Stimulated activated naive B cell treated with anti-CD40 and anti-IgM and Interleukin-4, amounts not matched to agents 10 μg/mL and 1 μg/mL and 100 μg/mL, for 72 hours (primary cell): ENCODE data around the gene ISX.

Experiments used
- ATAC-seq, 2 donors: fragments of 150-1000 bp; cut with Tn5 transposase; replicated peaks; 2 replicates each; pipeline ENCODE4 v1.10.0; 2021; ENCODE audit warnings: moderate library complexity in 1 of 2
- DNase-seq: peaks from one replicate; pipeline ENCODE4 v3.0.0; 2021
- H3K27ac Mint-ChIP-seq: one replicate; pipeline ENCODE4 v1.8.0; 2022; ENCODE audit warnings: mild to moderate bottlenecking, mixed read lengths
- H3K27me3 Mint-ChIP-seq, 2 donors: one replicate each; pipeline ENCODE4 v1.8.0; 2022; ENCODE audit warnings: mixed read lengths in 2 of 2
- H3K36me3 Mint-ChIP-seq, 2 donors: one replicate each; pipeline ENCODE4 v1.8.0; 2022; ENCODE audit warnings: mixed read lengths in 2 of 2, mild to moderate bottlenecking in 1 of 2
- H3K4me1 Mint-ChIP-seq, 2 donors: one replicate each; pipeline ENCODE4 v1.8.0; 2022; ENCODE audit warnings: mixed read lengths in 2 of 2, mild to moderate bottlenecking in 1 of 2
- H3K4me3 Mint-ChIP-seq, 2 donors: one replicate each; pipeline ENCODE4 v1.8.0; 2022; ENCODE audit warnings: mild to moderate bottlenecking in 2 of 2, mixed read lengths in 2 of 2, moderate library complexity in 1 of 2
- H3K9me3 Mint-ChIP-seq, 2 donors: one replicate each; pipeline ENCODE4 v1.8.0; 2022; ENCODE audit warnings: mixed read lengths in 2 of 2, mild to moderate bottlenecking in 1 of 2

Gene ISX

DNA sequence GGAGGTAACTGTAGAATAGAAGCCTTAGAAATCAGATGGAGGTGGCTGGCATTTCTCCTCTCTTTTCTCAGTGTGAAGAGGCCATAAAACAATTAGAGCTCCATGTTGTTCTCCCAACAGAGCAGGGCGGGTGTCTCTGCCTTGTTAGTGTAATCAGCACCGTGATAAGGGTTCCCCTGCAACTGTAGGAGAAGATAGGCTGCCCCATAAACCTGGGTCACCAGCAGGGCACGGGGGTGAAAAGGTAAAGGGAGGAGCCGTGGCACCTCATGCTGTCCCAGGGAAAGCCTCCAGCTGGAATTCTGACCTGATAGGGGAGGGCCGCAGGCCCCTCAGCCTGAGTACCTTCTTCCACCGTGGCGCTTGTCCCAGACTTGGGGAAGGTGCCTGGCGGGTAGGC lies 68.7 kb downstream of the ISX start:
- H3K27ac Mint-ChIP-seq: no peak overlapping the region
- H3K27me3 Mint-ChIP-seq: peaks cover 38 to 42% of the 10 kb centered on the region in 2 donors

DNA sequence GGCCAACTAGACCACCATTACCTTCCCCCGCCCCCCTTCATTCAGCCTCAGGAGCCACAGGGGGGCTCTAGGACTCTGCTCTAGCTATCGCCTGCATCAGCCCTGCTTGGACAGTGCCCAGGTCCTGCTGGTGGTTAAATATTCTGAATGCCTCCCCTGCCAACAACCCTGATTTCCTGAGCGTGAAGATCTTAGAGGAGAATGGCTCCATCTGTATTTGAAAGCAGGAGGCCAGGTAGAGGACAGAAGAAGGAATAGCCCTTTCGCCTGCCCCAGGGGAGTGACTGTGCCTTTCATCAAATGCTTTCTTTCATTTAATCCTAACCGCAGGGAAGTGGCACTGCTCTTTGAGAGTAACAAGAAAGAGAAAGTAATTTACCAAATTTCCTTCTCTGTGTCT lies 69.2 kb downstream of the ISX start:
- Mint-ChIP-seq H3K27ac (no peak overlapping the region), H3K4me1 (no peaks in the 10 kb centered on the region), H3K36me3 (no peaks in the 10 kb centered on the region), H3K27me3 (peaks cover 37 to 42% of the 10 kb centered on the region in 2 donors), H3K4me3 (no peak overlapping the region), H3K9me3 (no peaks in the 10 kb centered on the region)
- ATAC-seq: no peak
- DNase-seq: no peak

More for the DNA sequence above, 68.7 kb downstream of the ISX start:
- ATAC-seq: no peak
- Mint-ChIP-seq H3K9me3 (no peaks in the 10 kb centered on the region), H3K4me1 (no peaks in the 10 kb centered on the region), H3K36me3 (no peaks in the 10 kb centered on the region), H3K4me3 (no peak overlapping the region)
- no peak for DNase-seq
